Activated CD4-positive, alpha-beta T cell treated with anti-CD3 and anti-CD28 coated beads, Interleukin-2, Interleukin-4, amounts not matched to agents 100 ng/mL and 50 ng/mL, durations not matched to agents 16 hours and 8 hours (primary cell): ENCODE measurements around the gene VEGFB.

ENCODE experiments used
- DNase-seq: peaks from one replicate; pipeline ENCODE4 v3.0.0-alpha.2; 2020; ENCODE audit warnings: low spot score

VEGFB gene

DNA sequence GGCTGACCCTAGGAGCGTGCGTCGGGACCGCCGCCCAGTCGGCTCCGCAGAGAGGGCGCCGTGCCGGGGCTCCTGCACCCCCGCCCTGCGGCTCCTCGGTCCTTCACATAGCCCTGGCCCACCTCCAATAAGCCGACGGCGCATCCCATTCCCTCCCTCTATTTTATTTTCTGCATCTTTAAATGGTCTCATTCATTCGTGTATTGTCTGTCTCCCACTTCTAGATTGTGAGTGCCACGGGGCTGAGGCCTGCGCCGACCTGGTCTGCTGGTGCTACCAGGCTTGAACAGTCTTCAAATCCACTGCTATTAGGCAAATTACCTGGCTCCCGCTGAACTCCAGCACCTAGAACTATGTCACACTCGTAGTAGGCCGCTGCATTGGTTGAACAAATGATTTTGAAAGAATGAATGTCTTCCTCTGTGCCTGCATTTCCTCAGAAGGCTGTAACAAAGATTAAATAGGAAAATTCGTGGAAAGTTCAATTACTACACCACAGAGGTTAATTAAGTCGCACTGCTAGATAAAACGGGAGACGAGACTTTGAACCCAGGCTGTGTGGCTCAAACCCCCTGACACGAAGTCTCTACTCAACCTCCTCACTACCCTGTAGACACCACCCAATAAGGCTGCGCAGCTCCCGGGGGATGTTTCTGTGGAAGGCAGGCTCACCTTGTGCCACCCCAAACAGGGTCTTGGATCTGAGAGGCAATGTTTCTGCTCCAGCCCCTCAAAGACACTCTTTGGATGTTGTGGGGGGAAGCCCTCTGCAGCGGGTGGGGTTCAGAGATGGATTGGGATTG is 13.5 kb downstream of the VEGFB start:
- DNase-seq = no peak

DNA sequence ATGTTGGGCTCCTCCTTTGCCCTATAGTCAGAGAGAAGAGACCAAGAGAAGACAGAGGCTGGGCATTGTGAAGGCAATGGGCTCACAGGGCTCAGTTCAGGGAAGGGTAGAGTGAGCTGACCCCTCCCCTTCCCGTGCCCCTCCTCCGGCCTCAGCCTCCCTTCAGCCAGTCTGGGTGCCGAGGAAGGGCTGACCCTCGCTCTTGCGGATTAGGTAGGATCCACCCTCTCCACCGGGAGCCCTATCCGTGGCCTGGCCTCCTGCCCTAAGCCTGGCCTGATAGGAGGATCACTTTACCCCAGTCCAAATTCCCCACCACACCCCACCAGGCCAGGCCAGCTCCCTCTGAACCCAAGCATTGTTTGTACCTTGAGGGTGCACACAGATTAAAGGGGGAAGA is 14.2 kb downstream of the VEGFB start:
- no peak for DNase-seq

DNA sequence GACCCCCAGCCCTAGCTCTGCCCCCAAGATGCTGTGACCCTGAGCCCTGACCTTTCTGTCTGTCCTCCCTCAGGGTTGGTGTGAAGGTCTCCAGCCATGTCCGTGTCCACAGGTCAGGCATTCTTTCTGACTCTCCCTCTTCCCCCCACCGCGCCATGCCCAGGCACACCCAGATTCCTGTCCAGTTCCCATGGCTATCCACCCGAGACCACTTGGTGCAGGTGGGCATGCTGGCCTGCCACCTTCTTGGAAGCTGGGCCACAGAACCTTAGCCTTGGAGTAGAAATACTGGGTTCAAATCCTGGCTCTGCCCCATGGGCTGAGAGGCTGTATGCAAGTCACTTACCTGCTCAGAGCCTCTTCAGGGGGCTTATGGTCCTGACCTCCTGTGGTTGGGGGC is 14.7 kb downstream of the VEGFB start:
- DNase-seq = no peak

DNA sequence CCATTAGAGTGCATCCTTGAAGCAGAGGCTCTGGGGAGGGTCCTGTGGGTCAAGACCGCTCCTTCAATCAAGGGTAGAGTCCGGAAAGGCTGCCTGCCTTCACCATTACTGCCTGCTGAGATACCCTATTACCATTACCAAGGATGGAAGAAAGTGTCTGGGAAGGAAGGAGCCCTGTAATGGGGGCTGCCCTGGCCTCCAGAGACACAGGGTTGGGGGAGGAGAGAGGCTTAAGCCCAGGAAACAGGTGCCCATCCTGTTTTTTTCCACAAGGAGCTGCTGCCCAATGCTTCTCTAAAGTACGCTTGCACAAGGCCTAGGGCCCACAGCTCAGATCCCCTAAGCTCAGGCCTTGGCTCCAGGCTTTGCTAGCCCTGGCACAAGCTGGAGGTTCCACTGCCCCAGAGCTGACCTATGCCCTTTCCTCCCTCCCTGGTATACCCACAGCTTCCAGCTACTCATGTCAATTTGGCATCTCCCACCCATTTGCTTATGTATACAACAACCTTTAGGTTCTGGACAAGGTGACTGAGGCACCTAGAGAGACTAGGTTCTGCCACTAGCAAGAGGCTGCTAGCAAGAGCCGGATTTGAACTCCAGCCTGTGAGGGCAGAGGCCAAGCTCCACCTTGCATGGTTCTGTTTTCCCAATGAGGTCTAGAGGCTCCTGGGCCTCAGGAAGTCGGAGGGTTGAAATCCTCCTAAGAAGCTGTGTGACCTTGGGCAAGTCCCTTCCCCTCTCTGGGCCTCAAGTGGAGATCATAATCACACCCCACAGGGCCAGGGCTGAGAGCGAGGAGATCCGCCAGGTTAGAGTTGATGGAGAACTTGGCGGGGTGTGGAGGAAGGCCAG is 15.4 kb downstream of the VEGFB start:
- no peak for DNase-seq

DNA sequence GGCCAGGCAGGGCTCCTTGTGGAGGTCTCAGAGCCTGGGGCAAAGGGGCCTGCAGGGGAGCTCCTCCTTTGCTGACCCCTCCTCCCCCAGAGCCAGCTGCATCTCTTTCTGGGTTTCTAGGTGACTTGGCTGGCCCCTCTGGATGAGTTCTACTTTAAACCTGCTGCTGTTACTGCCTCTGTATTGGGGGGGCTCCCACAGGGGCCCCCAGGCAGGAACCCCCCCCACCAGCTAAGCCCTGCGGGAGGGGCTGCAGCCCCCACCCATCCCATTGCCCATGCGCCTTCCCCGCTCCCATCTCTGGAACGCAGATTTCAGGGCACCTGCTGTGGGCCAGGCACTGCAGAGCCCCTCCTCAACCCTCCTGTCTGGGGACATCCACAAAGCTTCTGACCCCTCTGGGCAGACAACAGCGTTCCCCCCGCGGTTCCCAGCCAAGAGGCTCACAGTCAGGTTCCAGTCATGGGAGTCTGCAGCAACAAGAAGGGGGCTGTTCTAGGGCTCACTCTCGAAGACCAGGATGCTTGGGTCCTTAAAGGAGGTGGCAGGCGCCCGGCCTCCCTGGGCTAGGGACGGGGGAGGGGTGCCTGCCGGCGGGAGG is 16.1 kb downstream of the VEGFB start:
- DNase-seq = no peak

DNA sequence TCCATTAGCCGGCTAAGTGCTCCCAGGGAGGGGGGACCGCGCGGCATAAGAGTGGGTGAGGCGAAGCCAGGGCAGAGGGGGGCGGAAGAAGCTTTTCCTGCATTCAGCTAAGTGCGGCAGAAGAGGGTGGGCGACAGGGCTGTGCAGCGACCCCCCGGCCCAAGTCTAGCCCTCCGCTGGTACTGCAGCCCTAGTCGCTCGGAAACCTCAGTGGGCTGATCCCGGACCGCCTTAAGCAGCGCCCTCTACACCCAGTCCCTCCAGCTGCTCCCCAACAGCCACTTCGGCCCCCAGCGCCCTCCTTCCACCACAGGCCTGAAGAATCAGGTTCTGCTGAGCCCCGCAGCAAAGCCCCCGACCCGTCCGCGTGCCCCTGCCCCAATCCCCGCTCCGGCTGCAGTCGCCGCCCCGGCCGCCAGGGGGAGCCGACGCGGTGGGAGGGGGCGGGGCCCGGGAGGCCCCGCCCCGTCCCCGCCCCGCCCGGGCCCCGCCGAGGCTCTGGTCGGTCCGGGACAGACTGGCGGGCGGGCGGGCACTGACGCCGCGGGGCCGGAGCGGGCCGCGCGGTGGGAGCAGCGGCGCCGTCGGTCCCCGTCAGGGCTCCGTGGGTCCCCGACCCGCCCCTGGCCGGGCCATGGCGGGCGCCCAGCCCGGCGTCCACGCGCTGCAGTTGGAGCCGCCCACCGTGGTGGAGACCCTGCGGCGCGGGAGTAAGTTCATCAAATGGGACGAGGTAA is 16.8 kb downstream of the VEGFB start, which contains the start of gene PLCB3:
Gene PLCB3, plus strand, starts transcription at position 515 of the 737 bp plus-strand sequence. Its CDS starts 120 bp downstream, at position 635.
- no peak for DNase-seq

DNA sequence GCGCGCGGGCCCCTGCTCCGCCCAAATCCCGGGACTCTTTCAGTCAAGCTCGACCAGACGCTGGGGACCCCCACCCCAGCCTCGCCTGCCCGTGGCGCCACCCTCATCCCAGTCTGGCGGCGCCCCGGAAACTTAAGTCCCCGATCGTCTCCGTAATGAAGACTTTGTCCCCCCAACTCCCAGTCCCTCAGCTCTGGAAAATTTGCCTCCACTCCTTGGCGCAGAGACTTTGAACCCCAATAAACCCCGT is 17.3 kb downstream of the VEGFB start:
- DNase-seq = no peak

DNA sequence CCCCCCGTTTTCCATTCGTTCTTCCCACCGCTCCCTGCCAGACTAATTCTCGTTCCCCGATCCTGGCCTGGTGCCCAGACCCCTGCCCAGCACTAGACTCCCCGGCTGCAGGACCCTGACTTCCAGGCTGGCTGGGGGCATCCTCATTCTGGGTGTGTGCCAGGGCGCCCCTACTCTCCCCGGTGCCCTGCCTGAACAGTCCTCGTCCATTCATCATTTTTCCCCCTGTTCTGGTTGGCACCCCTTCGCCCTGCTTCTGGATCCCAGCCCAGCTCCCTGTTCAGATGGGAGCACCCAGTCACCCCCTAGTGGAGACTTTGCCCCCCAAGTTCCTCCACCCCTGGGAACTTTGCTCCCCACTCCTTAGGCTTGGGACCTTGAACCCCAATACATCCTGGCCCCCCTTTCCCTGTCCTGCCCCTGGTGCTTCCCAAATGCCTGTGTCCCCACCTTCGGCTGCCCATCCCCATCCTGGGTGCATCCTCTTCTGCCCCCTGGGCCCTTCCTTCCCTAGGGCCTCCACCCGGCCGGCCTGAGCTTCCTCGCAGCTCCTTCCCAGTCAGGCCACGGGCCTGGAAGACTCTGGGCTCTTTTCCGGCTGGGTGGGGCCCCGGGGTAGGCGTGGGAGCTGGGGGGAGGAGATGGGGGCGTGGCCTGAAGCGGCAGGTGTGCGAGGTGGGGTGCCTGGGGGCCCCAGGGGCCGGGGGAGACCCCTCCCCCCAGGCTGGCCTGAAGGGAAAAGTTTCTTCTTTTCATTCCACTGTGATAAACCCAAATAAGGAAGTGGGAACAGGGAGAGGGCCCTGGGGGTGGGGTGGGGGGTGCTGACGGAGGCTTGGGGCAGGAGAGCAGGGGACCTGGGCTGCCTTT is 17.9 kb downstream of the VEGFB start:
- DNase-seq = no peak

DNA sequence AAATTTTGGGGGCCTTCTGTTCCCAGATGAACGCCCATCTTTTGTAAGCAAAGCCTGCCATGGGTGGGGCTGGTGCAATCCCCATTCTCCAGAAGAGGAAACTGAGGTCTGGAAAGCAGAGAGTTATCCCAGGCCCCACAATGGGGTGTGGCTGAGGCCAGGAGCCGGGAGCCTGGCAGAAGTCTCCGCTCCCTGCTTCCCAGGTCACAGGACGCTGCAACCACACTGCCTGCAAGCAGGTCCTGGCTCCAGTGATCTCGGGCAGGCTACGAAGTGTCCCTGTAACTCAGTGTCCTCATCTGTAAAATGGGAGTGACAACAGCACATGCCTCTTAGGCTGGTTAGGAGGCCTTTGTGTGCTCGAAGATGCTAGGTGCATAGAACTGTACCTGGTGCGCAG is 18.7 kb downstream of the VEGFB start:
- DNase-seq = no peak

DNA sequence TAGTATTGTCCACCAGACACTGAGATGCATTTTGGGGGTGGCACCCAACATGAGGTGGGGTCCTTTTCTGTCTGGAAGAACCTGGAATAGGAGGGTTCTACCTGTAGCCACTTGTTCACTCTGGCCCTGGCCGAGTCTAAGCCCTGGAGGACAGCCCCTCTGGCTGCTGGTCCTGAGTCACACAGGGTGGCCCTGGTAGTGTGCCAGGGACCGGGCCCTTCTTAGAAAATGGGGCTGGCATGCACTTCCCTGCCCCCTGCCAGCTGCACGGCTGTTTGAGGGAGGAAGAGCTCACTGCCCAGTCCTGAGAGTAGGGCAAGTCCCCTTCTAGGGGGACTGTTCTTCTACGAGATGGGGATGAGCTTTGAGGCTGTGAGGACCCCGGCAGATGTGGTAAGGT is 19.1 kb downstream of the VEGFB start:
- DNase-seq = no peak

DNA sequence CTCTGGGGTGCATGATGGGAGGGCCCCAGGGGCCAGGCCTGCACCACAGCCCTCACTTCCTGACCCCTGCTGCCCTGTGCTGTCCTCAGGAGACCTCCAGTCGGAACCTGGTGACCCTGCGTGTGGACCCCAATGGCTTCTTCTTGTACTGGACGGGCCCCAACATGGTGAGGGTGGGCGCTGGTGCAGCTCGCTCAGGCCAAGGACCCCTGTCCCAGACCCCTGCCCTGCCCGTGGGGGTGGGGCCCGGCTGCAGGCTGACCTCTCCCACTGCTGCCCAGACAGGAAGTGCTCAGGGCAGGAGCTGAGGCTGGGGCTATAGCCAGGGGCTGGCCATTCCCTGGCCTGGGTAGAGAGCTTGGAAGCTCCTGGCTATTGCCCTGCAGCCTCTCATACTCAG is 19.9 kb downstream of the VEGFB start:
- DNase-seq = no peak

DNA sequence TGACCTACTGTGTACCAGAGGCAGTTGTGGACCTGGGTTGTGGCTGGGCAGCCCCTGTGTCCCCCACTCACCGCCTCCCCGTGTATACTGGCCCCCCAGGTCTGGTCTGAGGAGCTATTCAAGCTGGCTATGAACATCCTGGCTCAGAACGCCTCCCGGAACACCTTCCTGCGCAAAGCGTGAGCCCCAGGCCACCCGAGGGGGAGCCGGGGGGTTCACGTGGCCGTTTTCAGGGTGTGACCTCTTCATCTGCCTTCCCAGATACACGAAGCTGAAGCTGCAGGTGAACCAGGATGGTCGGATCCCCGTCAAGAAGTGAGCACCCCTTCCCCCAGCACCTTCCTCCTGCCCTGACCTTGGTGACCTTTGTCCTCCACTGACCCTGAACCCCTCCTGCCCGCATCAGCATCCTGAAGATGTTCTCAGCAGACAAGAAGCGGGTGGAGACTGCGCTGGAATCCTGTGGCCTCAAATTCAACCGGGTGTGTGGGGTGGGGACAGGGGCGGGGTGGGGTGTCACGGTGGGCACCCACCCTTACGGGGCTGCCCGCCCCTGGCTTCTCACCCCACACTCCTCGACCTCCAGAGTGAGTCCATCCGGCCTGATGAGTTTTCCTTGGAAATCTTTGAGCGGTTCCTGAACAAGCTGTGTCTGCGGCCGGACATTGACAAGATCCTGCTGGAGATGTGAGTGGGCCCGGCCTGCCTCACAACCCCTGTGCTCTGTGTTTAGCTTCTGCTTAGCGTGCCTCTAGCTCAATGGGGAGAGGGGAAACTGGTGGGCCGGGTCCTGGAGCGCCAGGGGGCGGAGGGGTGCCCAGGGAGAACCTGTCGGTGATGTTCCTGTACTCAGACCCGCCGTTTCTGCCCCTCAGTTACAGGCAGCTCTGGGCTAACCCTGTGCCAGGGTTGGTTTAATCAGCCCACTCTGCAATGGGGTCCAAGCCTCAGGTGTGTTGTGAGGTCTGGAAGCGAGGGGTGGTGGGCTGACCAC is 21.0 kb downstream of the VEGFB start:
- no peak for DNase-seq

DNA sequence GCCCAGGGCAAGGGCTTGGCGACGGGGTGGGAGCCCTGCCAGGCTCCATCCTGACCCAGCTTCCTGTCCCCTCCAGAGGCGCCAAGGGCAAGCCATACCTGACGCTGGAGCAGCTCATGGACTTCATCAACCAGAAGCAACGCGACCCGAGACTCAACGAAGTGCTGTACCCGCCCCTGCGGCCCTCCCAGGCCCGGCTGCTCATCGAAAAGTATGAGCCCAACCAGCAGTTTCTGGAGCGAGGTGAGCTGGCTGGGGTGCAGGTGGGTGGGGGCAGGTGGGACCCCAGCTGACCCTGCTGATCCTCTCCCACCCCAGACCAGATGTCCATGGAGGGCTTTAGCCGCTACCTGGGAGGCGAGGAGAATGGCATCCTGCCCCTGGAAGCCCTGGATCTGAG is 21.9 kb downstream of the VEGFB start:
- DNase-seq = no peak

DNA sequence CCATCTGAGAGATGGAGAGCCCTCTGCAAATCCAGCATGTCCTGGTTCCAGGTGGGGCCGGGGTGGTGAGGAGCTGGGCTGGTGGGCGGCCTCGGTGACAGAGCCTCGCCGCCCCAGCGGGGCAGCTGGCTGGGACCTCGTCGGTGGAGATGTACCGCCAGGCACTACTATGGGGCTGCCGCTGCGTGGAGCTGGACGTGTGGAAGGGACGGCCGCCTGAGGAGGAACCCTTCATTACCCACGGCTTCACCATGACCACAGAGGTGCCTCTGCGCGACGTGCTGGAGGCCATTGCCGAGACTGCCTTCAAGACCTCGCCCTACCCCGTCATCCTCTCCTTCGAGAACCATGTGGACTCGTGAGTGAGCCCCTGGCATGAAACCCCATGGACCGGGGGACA is 24.0 kb downstream of the VEGFB start:
- no peak for DNase-seq

DNA sequence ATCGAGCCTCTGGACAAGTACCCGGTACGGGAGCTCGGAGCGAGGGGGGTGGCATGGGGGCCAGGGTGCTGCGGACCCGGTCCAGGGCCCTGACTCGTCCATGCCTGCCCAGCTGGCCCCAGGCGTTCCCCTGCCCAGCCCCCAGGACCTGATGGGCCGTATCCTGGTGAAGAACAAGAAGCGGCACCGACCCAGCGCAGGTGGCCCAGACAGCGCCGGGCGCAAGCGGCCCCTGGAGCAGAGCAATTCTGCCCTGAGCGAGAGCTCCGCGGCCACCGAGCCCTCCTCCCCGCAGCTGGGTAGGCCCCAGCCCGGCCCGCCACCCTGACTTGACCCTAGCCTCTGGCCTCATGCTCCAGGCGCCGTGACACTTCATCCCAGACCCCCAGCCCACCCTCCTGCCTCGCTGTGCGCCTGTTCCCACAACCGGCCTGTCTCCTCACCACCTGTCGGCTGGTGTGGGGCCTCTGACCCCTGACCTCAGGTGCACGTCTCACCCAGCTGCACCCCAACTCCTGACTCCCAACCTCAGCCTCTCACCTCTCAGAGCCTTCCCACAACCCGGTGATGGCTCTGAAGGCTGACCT is 24.7 kb downstream of the VEGFB start:
- DNase-seq = no peak

DNA sequence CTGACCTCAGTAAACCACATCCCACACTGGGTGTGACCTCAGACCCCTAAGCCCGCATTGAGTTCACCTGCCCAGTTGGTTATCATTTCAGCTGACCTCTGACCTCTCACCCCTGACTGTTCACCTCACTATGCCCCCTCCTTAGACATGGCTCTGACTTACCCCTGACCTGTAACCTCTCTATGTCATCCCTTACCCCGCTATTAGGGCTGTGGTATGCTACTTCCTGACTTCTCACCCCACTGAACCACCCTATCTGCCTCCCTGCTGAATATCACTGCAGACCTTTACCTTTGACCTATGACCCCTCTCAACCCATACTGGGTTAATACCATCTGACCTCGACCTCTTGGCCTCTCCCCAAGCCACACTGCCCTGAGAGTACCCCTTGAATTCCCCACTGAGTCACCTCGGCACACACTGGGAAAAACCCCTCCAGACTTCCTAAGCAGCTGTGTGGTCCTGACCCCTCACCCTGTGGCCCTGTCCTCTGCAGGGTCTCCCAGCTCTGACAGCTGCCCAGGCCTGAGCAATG is 25.2 kb downstream of the VEGFB start:
- DNase-seq = no peak

DNA sequence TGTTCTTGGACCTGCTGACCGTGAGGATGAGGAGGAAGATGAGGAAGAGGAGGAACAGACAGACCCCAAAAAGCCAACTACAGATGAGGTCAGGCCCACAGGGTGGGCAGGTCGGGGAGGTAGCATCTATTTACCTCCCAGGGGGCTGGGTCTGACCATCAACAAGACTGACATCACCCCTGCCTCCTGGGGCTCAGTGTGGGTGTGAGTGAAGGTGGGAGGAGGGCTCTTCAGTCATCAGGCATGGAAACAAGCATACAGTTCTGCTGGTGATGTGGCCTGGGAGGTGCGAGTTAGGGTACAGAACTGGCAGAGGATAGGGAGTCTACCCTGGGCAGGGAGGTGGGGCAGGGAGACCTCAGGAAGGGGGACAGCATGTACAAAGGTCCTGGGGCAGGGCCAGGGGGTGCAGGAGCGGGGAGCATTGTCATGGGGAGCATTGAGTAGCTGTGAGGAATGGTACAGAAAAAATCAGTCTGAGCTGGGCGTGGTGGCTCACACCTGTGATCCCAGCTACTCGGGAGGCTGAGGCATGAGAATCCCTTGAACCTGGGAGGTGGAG is 25.8 kb downstream of the VEGFB start:
- no peak for DNase-seq

DNA sequence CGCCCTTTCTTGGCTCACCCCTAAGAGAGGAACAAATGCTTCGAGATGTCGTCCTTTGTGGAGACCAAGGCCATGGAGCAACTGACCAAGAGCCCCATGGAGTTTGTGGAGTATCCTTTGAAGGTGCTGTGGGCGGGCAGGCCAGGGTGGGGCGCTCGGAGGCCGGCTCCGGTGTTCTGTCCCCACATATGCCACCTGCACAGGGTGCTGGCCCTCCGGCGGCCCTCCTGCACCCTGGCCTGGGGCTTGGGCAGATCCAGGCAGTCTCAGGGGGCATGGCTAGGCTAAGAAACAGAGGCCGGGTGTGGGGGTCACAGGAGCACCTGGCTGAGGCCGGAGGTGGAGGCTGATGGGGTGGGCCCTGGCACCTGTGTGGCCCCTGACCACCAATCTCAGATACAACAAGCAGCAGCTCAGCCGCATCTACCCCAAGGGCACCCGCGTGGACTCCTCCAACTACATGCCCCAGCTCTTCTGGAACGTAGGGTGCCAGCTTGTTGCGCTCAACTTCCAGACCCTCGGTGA is 27.2 kb downstream of the VEGFB start:
- DNase-seq = no peak
